ENCODE measurements around the gene ZNF319.

The ZNF319 gene

DNA sequence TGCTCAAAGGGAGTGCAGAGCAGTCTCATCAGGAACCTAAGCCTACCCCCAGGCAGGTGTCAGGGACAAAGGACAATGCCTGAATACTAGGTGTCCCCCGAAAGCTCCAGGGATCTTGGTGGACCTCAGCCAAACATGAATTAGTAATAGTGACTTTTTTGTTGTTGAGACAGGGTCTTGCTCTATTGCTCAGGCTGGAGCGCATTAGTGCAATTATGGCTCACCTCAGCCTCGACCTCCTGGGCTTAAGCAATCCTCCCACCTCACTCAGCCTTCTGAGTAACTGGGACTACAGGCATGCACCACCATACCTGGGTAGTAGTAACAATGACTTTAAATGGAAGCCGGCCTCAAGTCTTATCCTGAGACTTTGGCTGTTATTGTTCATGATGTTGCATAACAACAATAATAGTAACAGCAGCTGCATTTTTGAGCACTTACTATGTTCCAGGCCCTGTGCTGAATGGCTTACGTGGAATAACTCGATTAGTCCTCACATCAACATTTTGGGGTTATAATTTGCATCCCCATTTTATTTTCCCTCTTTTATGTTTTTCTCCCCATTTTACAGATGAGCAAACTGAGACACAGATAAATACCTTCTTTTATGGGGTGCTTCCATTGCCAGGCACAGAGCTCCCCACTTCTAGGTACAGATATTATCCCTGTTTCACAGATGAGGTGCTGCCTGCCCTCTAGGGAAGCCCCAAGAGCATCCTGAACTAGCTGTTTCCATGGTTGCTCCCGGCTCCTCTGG, 49.1 kb downstream of the ZNF319 start:
- no peak for DNase-seq

DNA sequence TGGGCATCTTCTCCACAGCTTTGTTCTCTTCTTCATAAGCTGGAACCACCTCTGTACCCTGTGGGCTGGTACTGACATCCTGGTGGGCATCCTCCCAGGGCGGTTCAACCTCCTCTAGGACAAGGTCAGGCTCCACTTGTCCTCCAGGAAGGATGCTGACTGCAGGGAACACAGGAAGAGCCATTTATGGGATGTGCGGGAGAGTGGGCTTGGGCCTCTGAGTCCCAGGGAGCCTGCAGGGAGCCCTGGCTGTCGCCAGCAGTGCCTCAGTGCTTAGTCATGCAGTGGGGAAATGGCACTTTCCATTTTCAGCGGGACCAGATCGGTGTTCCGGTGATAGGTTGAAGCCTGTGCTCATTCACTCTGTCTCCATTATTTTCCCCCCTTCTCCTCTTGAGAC, 50.1 kb downstream of the ZNF319 start:
- DNase-seq = no peak

DNA sequence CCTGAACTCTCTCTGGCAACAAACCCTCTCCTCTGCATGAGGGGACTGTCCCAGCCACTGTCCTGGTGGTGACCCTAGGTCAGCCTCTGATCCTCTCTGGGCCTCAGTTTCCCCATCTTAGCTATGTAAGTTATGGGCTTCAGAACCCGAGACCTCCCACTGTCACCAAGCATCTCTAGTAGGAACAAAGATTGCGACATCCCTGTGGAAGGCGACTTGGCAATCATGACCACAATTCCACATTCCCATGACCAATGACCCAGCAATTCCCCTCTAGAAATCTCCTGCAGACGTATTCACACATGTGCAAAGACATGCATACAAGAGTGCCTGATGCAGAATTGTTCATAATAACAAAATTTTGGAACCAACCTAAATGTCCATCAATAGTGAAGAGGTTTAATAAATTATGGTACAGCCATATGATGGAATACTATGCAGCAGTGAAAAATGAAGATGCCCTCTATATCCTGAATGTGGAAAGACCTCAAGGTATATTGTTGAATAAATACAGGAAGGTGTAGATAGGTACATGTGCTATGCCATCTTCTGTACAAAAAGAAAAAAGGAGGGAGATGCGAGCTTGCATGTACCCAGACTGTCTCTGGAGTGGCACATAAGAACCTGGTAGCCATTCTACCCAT, 50.8 kb downstream of the ZNF319 start:
- DNase-seq = no peak

DNA sequence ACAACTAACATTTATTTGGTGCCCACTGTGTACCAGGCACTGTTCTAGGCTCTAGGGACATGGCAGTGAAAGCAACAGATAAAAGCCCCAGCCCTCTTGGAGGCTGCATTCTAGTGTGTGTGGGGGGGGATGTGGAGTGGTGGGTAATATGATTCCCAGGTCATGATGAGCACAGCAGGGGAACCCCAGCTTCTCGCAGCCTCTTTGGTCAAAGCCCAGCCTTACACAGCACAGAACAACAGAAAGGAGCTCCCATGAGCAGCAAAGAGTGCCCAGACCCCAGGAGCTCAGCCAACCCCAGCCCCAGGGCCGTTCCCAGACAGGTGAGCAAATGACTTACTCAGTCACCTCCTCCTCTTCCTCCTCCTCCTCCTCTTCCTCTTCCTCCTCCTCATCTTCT, 51.5 kb downstream of the ZNF319 start:
- DNase-seq = no peak

DNA sequence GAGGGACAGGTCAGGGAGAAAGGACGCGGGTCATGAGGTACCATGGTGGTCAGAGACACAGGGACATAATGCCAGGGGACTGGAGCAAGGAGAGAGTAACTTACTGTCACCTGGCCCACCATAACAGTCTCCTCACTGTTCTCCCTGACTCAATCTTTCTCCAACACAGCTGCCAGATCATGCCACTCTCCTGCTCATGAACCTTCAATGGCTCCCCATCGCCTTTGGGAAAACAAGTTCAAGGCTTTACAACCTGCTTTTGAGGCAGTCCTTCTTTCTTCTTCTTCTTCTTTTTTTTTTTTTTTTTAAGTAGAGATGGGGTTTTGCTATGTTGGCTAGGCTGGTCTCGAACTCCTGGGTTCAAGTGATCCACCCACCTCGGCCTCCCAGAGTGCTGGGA, 52.4 kb downstream of the ZNF319 start:
- DNase-seq = no peak

DNA sequence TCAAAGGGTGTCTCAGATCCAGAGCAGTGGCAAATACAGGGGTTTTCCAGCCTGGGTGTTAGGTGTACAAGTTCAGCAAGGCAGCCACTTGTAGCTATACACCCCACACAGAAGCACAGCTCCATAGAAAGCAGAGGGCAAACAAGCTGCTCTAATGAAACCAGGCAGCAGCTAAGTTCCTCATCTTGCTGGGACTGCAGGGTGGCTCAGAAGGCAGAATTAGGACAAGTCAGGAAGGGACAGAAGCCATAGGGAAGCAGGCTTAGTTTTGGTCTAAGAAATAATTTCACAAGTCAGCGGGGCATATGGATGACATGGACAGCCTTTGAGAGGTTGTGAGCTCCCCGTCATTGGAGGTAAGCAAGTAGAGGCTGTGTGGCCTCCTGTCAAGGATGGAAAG, 53.2 kb downstream of the ZNF319 start:
- DNase-seq = no peak

DNA sequence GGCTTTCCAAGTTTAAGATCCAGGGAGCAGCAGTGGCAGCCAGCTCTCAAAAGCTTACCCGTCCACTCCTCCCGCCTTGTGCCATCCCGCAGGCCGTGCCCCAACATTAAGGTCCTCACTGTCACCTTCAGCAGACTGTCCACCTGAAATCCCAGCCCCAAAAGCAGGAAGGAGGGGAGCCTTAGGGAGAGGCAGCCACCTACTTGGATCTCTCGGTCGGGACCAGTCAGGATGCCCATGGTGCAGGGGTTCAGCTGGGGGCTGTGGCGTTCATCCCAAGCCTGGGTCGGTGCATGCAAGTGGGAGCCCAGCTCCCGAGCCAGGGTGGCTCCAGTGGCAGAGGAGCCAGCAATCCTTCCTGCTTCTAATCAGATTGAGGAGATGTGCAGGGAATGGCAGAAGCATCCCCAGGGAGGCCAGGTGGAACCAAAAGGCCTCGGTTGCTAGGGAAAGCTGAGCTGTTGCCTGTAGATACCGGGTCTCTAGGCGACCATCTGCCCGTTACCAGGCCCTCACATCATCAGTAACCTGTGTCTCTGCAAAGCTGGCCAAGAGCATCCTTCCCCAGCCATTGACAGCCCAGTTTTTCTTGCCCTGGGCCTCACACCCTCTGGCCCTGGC, 54.2 kb downstream of the ZNF319 start:
- no peak for DNase-seq

DNA sequence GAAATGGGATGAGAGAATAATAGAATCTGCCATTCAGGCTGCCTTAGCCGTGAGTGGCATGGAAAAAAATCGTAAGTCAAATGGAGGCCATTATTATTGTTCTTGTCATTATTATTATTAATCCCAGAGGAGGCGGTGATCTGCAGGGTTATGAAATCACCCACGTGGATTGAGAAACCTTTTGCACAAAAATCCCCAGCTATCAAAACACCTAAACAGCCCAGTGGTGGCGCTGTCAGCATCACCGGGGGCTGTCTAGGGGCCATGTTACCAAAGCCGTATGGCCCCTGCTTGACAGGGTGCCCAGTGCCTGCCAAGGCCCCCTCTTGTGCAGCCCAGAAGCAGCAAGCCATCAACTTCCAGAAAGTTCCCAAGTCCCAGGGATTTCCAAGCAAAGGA, 54.7 kb downstream of the ZNF319 start:
- no peak for DNase-seq

DNA sequence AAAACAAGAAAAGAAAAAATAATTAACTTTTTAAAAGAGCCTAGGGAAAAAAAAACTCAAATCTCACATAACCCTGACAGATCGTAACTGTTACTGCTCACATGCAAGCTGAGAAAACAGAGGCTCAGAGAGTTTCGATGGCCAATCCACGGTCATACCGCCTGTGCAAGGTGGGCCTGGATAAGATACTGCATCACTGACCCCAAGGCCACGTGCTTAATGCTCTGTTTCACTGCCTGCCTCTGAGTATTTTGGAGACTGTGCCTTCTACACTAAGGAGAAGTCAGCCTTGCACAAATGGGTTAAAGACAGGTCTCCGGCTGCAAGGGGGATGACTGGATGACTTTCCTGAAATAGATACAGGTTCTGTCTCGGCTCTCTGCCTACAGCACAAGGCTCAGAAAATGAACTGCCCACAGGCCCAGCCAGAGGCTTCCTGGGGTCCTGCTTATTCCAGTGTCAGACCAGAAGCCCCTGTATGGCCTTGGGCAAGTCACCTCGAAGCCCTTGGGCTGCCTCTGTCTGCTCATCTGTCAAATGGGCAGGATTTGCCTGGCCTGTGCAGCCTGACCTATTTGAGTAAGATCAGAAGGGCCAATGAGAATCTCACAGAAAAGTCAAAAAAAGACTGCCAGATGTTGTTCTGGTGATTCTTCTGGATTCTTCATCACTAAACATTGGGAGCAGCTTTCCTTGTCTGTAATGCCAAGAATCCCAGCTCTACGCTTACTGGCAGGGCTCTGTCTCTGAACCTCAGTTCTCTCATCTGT, 55.3 kb downstream of the ZNF319 start:
- DNase-seq = no peak

All from NCI-H510A (cell line).